ENCODE data around the gene C12orf56. TPM values are rescaled to one million over a fixed set of nuclear protein-coding genes. Genes with fewer than 3 reads are reported as not detected.
"Not testable (repeated sequence)": the region's sequence is repeated elsewhere in the genome, so short reads cannot be mapped to it uniquely, and the experiment has no call there.

The C12orf56 gene
- total and polyA plus RNA-seq, 2 donors: 3.7 to 7.1 TPM

DNA sequence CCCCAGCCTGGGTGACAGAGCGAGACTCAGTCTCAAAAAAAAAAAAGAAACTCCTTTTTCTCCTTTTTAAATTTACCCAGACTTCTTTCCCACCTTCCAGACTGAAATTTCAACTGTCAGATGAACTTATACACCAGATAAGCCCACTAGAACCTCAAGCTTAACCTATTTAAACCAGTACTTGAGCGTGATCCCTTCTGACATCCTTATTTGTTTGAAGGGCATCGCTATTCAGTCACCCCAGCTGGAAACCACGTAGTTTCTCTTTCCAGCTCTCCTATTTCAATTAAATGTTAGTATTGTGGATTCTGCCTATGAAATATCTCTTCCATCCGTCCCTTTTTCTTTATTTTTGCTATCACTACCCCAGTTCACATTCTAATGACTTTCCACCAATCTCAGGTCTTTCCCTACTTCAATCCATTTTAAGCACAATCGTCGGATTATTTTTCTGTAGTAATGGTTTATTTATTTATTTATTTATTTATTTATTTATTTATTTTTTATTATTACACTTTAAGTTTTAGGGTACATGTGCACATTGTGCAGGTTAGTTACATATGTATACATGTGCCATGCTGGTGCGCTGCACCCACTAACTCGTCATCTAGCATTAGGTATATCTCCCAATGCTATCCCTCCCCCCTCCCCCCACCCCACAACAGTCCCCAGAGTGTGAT is 61.4 kb downstream of the C12orf56 start:
- H3K4me3 ChIP-seq (ENCODE audit: low read length in 2 of 2); H3K27ac ChIP-seq (ENCODE audit: low read depth in 1 of 2, low read length in 1 of 2); H3K9me3 ChIP-seq (ENCODE audit: control insufficient read depth in 2 of 2, insufficient read depth in 1 of 2, low read length in 1 of 2); H3K36me3 ChIP-seq (ENCODE audit: control insufficient read depth in 2 of 2, insufficient read depth in 2 of 2, low read length in 1 of 2); H3K27me3 ChIP-seq (ENCODE audit: control insufficient read depth in 2 of 2, insufficient read depth in 1 of 2, low read length in 1 of 2); DNase-seq (ENCODE audit: low read depth in 6 of 9, low spot score in 9 of 9); H3K4me1 ChIP-seq (ENCODE audit: control insufficient read depth in 2 of 2, insufficient read depth in 2 of 2, low read length in 2 of 2): not testable (repeated sequence)
- WGBS: 97% methylated on average over 7 of the region's 9 CpGs

DNA sequence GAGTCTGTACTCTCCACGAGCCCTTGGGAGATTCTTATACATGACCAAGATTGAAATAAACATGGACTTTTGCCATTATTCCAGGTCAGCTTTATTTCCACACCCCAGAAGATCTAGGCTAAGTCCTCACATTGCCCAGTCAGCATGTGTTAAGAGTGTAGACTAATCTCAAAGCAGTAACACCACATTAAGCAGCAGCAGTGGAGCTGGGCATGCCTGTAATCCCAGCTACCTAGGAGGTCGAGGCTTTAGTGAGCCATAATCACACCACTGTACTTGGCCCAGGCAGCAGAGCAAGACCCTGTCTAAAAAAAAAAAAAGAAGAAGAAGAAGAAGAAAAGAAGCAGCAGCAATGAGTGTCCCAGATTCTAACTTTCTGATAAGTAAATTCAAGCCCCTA is 65.5 kb downstream of the C12orf56 start:
- 83% methylated on average over 2 of the region's 2 CpGs for WGBS
- no peak overlapping the region for H3K27ac ChIP-seq (ENCODE audit: low read depth in 1 of 2, low read length in 1 of 2)
- H3K36me3 ChIP-seq (ENCODE audit: control insufficient read depth in 2 of 2, insufficient read depth in 2 of 2, low read length in 1 of 2): no peaks in the 10 kb centered on the region
- H3K27me3 ChIP-seq (ENCODE audit: control insufficient read depth in 2 of 2, insufficient read depth in 1 of 2, low read length in 1 of 2): no peaks in the 10 kb centered on the region
- no peak overlapping the region for H3K4me3 ChIP-seq (ENCODE audit: low read length in 2 of 2)
- H3K9me3 ChIP-seq (ENCODE audit: control insufficient read depth in 2 of 2, insufficient read depth in 1 of 2, low read length in 1 of 2): no peaks in the 10 kb centered on the region
- no peak for DNase-seq (ENCODE audit: low read depth in 6 of 9, low spot score in 9 of 9)
- H3K4me1 ChIP-seq (ENCODE audit: control insufficient read depth in 2 of 2, insufficient read depth in 2 of 2, low read length in 2 of 2): no peaks in the 10 kb centered on the region

DNA sequence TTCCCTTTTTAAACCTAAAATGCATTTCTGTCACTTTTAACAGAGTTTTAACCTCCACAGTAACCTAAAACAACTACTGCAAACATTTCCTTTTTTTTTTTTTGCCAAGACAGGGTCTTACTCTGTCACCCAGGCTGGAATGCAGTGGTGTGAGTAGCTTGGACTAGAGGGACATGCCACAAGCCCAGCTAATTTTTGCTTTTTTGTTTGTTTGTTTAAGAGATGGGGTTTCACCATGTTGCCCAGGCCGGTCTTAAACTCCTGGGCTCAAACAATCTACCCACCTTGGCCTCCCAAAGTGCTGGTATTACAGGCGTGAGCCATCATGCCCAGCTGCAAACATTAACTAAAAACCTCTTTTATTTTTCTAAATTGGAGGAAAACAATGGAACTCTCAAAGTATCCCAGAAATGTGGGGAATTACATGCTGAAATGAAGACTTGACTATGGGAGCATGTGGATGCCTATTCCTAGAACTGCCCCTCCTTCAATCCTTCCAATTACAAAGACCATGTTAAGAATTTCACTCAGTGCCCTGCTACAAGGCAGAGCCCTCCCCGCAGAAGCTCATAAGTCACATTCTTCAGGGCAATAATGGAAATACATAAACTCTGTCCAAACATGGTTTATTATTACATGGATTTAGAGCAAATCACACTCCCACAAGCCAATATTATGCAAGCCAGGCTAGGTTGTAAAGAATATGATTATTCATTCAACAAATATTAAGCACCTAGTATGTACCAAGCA is 66.9 kb downstream of the C12orf56 start:
- WGBS: 94% methylated on average over 3 of the region's 3 CpGs
- H3K4me3 ChIP-seq (ENCODE audit: low read length in 2 of 2): no peak overlapping the region
- no peaks in the 10 kb centered on the region for H3K4me1 ChIP-seq (ENCODE audit: control insufficient read depth in 2 of 2, insufficient read depth in 2 of 2, low read length in 2 of 2)
- no peak overlapping the region for H3K27ac ChIP-seq (ENCODE audit: low read depth in 1 of 2, low read length in 1 of 2)
- no peak for DNase-seq (ENCODE audit: low read depth in 6 of 9, low spot score in 9 of 9)
- H3K27me3 ChIP-seq (ENCODE audit: control insufficient read depth in 2 of 2, insufficient read depth in 1 of 2, low read length in 1 of 2): no peaks in the 10 kb centered on the region
- H3K36me3 ChIP-seq (ENCODE audit: control insufficient read depth in 2 of 2, insufficient read depth in 2 of 2, low read length in 1 of 2): no peaks in the 10 kb centered on the region
- H3K9me3 ChIP-seq (ENCODE audit: control insufficient read depth in 2 of 2, insufficient read depth in 1 of 2, low read length in 1 of 2): no peaks in the 10 kb centered on the region

DNA sequence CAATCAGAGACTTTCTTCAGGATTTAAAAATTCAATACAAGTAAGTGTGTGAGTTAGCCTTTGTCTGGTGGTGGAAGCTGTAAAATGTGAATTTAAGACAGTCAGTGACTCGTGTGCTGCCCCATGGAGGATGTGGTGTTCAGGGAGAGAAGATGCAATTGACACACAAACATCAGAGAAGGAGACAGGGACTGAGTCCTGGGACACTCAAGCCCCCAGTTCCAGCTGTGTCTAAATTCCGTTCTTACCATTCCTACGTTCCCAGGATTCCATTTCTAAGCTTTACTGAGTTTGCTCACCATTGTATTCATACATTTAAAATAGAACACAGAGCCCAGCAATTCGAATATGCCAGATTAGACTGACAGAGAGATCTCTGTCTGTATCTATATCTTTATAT is 67.6 kb downstream of the C12orf56 start:
- Histone ChIP-seq H3K27ac (ENCODE audit: low read depth in 1 of 2, low read length in 1 of 2) (no peak overlapping the region), H3K36me3 (ENCODE audit: control insufficient read depth in 2 of 2, insufficient read depth in 2 of 2, low read length in 1 of 2) (no peaks in the 10 kb centered on the region), H3K9me3 (ENCODE audit: control insufficient read depth in 2 of 2, insufficient read depth in 1 of 2, low read length in 1 of 2) (no peaks in the 10 kb centered on the region), H3K4me1 (ENCODE audit: control insufficient read depth in 2 of 2, insufficient read depth in 2 of 2, low read length in 2 of 2) (no peaks in the 10 kb centered on the region), H3K4me3 (ENCODE audit: low read length in 2 of 2) (no peak overlapping the region), H3K27me3 (ENCODE audit: control insufficient read depth in 2 of 2, insufficient read depth in 1 of 2, low read length in 1 of 2) (no peaks in the 10 kb centered on the region)
- DNase-seq (ENCODE audit: low read depth in 6 of 9, low spot score in 9 of 9): no peak
- WGBS: 93% methylated on average over 4 of the region's 4 CpGs

DNA sequence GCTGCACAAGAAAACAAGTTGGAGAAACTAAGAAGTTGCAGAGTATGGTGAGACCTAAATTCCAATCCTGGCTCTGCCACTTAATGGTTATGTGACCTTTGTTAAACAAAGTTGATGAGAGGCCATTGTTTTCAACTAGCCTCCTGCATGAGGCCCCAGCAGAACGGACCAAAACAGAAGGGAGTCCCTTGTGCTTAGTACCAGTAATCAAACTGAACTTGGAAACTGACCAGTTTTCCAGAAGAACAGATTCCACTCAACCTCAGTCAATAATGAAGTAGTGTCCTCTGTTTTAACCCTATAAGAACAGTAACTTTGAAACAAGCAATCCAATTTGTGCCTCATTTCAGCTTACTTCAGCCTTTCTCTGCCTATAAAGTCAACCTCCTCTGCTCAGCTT is 69.9 kb downstream of the C12orf56 start:
- no peaks in the 10 kb centered on the region for H3K36me3 ChIP-seq (ENCODE audit: control insufficient read depth in 2 of 2, insufficient read depth in 2 of 2, low read length in 1 of 2)
- no peaks in the 10 kb centered on the region for H3K9me3 ChIP-seq (ENCODE audit: control insufficient read depth in 2 of 2, insufficient read depth in 1 of 2, low read length in 1 of 2)
- DNase-seq (ENCODE audit: low read depth in 6 of 9, low spot score in 9 of 9): no peak
- WGBS: 92% methylated on average over 1 of the region's 1 CpG
- no peak overlapping the region for H3K27ac ChIP-seq (ENCODE audit: low read depth in 1 of 2, low read length in 1 of 2)
- H3K4me3 ChIP-seq (ENCODE audit: low read length in 2 of 2): no peak overlapping the region
- no peaks in the 10 kb centered on the region for H3K27me3 ChIP-seq (ENCODE audit: control insufficient read depth in 2 of 2, insufficient read depth in 1 of 2, low read length in 1 of 2)
- H3K4me1 ChIP-seq (ENCODE audit: control insufficient read depth in 2 of 2, insufficient read depth in 2 of 2, low read length in 2 of 2): no peaks in the 10 kb centered on the region

DNA sequence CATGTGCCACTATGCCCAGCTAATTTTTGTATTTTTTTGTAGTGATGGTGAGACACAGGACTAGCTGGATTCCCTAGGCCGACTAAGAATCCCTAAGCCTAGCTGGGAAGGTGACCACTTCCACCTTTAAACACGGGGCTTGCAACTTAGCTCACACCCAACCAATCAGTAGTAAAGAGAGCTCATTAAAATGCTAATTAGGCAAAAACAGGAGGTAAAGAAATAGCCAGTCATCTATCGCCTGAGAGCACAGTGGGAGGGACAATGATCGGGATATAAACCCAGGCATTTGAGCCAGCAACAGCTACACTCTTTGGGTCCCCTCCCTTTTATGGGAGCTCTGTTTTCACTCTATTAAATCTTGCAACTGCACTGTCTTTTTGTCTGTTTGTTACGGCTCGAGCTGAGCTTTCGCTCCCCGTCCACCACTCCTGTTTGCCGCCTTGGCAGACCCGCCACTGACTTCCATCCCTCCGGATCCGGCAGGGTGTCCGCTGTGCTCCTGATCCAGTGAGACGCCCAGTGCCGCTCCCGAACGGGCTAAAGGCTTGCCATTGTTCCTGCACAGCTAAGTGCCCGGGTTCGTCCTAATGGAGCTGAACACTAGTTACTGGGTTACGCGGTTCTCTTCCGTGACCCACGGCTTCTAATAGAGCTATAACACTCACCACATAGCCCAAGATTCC is 70.9 kb downstream of the C12orf56 start:
- not testable (repeated sequence) for H3K9me3 ChIP-seq (ENCODE audit: control insufficient read depth in 2 of 2, insufficient read depth in 1 of 2, low read length in 1 of 2); H3K4me3 ChIP-seq (ENCODE audit: low read length in 2 of 2); H3K27me3 ChIP-seq (ENCODE audit: control insufficient read depth in 2 of 2, insufficient read depth in 1 of 2, low read length in 1 of 2); H3K36me3 ChIP-seq (ENCODE audit: control insufficient read depth in 2 of 2, insufficient read depth in 2 of 2, low read length in 1 of 2); H3K4me1 ChIP-seq (ENCODE audit: control insufficient read depth in 2 of 2, insufficient read depth in 2 of 2, low read length in 2 of 2); H3K27ac ChIP-seq (ENCODE audit: low read depth in 1 of 2, low read length in 1 of 2); DNase-seq (ENCODE audit: low read depth in 6 of 9, low spot score in 9 of 9)
- WGBS: 96% methylated on average over 23 of the region's 23 CpGs

DNA sequence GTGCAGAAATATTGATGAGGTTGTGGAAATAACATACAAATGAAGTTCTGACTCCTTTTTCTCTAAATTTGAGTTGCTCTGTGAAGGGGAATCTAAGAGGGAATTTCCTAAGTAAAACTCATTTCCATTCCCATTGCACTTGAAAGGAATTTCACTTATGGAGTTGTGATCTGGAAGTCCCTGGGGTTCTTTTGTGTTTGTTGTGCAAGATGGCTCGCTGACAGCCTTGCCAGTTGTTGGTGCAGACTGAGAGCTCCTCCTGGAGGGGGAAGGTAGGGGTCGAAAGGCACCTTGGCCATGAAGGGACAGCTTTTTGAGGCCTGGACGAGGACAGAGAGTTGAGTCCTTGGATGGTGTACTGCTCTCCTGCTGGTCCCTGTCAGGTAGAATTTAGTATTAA is 72.0 kb downstream of the C12orf56 start:
- peak in 1 of 9 donors; percentile 2 for DNase-seq (ENCODE audit: low read depth in 6 of 9, low spot score in 9 of 9)
- Histone ChIP-seq H3K27ac (ENCODE audit: low read depth in 1 of 2, low read length in 1 of 2) (no peak overlapping the region), H3K27me3 (ENCODE audit: control insufficient read depth in 2 of 2, insufficient read depth in 1 of 2, low read length in 1 of 2) (no peaks in the 10 kb centered on the region), H3K4me3 (ENCODE audit: low read length in 2 of 2) (no peak overlapping the region), H3K9me3 (ENCODE audit: control insufficient read depth in 2 of 2, insufficient read depth in 1 of 2, low read length in 1 of 2) (no peaks in the 10 kb centered on the region), H3K4me1 (ENCODE audit: control insufficient read depth in 2 of 2, insufficient read depth in 2 of 2, low read length in 2 of 2) (no peaks in the 10 kb centered on the region), H3K36me3 (ENCODE audit: control insufficient read depth in 2 of 2, insufficient read depth in 2 of 2, low read length in 1 of 2) (no peaks in the 10 kb centered on the region)
- WGBS: 86% methylated on average over 3 of the region's 3 CpGs

DNA sequence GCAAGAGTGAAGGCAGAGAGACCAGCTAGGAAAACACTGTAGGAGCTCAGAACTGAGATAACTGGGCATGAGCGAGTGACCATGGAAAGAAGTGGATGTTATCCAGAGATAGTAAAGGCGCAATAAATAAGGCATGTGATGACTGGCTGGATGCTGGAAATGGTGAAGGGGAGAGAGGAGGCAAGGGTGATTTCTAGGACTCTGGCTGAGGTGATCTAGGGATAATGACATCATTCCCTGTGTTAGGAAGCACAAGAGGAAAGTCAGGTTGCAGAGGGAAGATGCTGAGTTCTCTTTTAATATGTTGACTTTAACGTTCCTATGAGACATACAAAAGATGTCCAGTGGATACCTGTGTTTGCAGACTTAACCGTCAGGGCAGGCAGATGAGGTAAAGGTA is 78.7 kb downstream of the C12orf56 start:
- no peak overlapping the region for H3K27ac ChIP-seq (ENCODE audit: low read depth in 1 of 2, low read length in 1 of 2)
- DNase-seq (ENCODE audit: low read depth in 6 of 9, low spot score in 9 of 9): no peak
- no peaks in the 10 kb centered on the region for H3K27me3 ChIP-seq (ENCODE audit: control insufficient read depth in 2 of 2, insufficient read depth in 1 of 2, low read length in 1 of 2)
- H3K4me1 ChIP-seq (ENCODE audit: control insufficient read depth in 2 of 2, insufficient read depth in 2 of 2, low read length in 2 of 2): no peaks in the 10 kb centered on the region
- no peaks in the 10 kb centered on the region for H3K9me3 ChIP-seq (ENCODE audit: control insufficient read depth in 2 of 2, insufficient read depth in 1 of 2, low read length in 1 of 2)
- 98% methylated on average over 4 of the region's 4 CpGs for WGBS
- no peaks in the 10 kb centered on the region for H3K36me3 ChIP-seq (ENCODE audit: control insufficient read depth in 2 of 2, insufficient read depth in 2 of 2, low read length in 1 of 2)
- H3K4me3 ChIP-seq (ENCODE audit: low read length in 2 of 2): no peak overlapping the region

DNA sequence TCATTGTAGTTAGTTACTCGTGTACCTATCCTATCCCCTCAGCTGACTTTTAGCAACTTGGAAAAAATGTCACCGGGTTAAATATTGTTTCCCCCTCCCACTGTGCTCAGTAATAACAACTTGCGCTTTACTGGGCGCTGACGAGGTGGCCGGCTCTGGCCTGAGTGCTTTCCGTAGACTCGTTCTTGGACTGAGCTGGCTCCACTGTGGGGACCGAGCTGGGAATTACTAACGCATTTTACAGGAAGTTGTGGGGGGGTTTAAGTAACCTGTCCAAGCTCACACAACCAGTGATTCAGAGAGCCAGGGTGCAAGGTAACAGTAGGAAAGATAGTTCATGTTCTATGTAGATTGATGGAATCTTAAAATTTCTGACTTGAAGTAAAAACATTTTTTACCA is 86.0 kb downstream of the C12orf56 start:
- Histone ChIP-seq H3K27ac (ENCODE audit: low read depth in 1 of 2, low read length in 1 of 2) (no peak overlapping the region), H3K9me3 (ENCODE audit: control insufficient read depth in 2 of 2, insufficient read depth in 1 of 2, low read length in 1 of 2) (no peaks in the 10 kb centered on the region), H3K4me1 (ENCODE audit: control insufficient read depth in 2 of 2, insufficient read depth in 2 of 2, low read length in 2 of 2) (no peaks in the 10 kb centered on the region), H3K4me3 (ENCODE audit: low read length in 2 of 2) (no peak overlapping the region), H3K36me3 (ENCODE audit: control insufficient read depth in 2 of 2, insufficient read depth in 2 of 2, low read length in 1 of 2) (no peaks in the 10 kb centered on the region), H3K27me3 (ENCODE audit: control insufficient read depth in 2 of 2, insufficient read depth in 1 of 2, low read length in 1 of 2) (no peaks in the 10 kb centered on the region)
- no peak for DNase-seq (ENCODE audit: low read depth in 6 of 9, low spot score in 9 of 9)
- 82% methylated on average over 10 of the region's 10 CpGs for WGBS

Data from thymus (tissue), 11 donors.